Natural killer cell (primary cell): ENCODE data around the gene CMSS1. TPM values are rescaled to one million over a fixed set of nuclear protein-coding genes. Genes with fewer than 3 reads are reported as not detected.

ENCODE experiments used
- ATAC-seq, 3 donors: fragments of 150-1000 bp in 2 of 3; fragments of 200-7000 bp in 1 of 3; cut with Tn5 transposase; 1 replicate in 1 of 3; 2 replicates in 2 of 3; pipeline ENCODE4 v1.10.0; 2021; ENCODE audit warnings: mild to moderate bottlenecking in 2 of 3, moderate library complexity in 2 of 3
- DNase-seq, 2 donors: peaks; one replicate each; pipeline versions ENCODE4 v3.0.0 to v3.0.0-alpha.2; 2013 to 2021; ENCODE audit warnings: mixed read lengths in 1 of 2
- H3K27ac ChIP-seq: one replicate; pipeline ENCODE4 v1.5.1; 2013; ENCODE audit warnings: mild to moderate bottlenecking, low read length
- H3K27me3 ChIP-seq: one replicate; pipeline ENCODE4 v1.6.1; 2013; ENCODE audit warnings: low read length; ENCODE audit not compliant: control insufficient read depth, insufficient read depth
- H3K36me3 ChIP-seq: one replicate; pipeline ENCODE4 v1.6.1; 2013; ENCODE audit warnings: low read length; ENCODE audit not compliant: control insufficient read depth, insufficient read depth
- H3K4me1 ChIP-seq: one replicate; pipeline ENCODE4 v1.6.1; 2013; ENCODE audit warnings: low read length; ENCODE audit not compliant: control insufficient read depth, insufficient read depth
- H3K4me3 ChIP-seq: one replicate; pipeline ENCODE4 v1.5.1; 2013; ENCODE audit warnings: low read length
- H3K9me3 ChIP-seq: one replicate; pipeline ENCODE4 v1.6.1; 2013; ENCODE audit warnings: low read length; ENCODE audit not compliant: control insufficient read depth, insufficient read depth
- H3K27ac Mint-ChIP-seq, 2 donors: one replicate each; pipeline ENCODE4 v1.8.0; 2022; ENCODE audit warnings: mild to moderate bottlenecking in 2 of 2, mixed read lengths in 2 of 2, moderate library complexity in 1 of 2
- H3K27me3 Mint-ChIP-seq, 2 donors: one replicate each; pipeline ENCODE4 v1.8.0; 2022; ENCODE audit warnings: low read depth in 2 of 2, mixed read lengths in 2 of 2
- H3K36me3 Mint-ChIP-seq: one replicate; pipeline ENCODE4 v1.8.0; 2022; ENCODE audit warnings: mixed read lengths
- H3K4me1 Mint-ChIP-seq, 2 donors: one replicate each; pipeline ENCODE4 v1.8.0; 2022; ENCODE audit warnings: mixed read lengths in 2 of 2
- H3K4me3 Mint-ChIP-seq: one replicate; pipeline ENCODE4 v1.8.0; 2022; ENCODE audit warnings: mild to moderate bottlenecking, moderate library complexity, mixed read lengths
- H3K9me3 Mint-ChIP-seq, 2 donors: one replicate each; pipeline ENCODE4 v1.8.0; 2022; ENCODE audit warnings: mixed read lengths in 2 of 2
- CTCF ChIP-seq: fragments of 200-600 bp; IDR thresholded peaks from one replicate; pipeline ENCODE4 v1.8.0; 2022; ENCODE audit warnings: antibody characterized with exemption
- WGBS: methylation state at CpG from one replicate; pipeline ENCODE4 v1.1.7; 2013; ENCODE audit warnings: missing lambda C conversion rate; ENCODE audit not compliant: insufficient coverage; 5-methylcytosine and 5-hydroxymethylcytosine counted together
- intact Hi-C: fragments of 100-400 bp; cut with micrococcal nuclease; formaldehyde crosslinking; loops from one replicate; pipeline ENCODE4 v1.14.2; 2022
- total RNA-seq, 4 donors: library from RNA; stranded (reverse); fragments of 120-200 nt in 1 of 4; gene quantifications; one replicate each; pipeline versions ENCODE4 v1.2.3 to v1.2.4, GENCODE V29; 2013 to 2022

The CMSS1 gene
- total RNA-seq, 3 donors from 2014 or later (not counting 1 experiment from before 2014, with no cell fraction given), result 7.8 to 12.7 (median 9.2) TPM

GRCh38 chr3:100005665-100006393, 188.2 kb downstream of the CMSS1 start:
- ATAC-seq (no peak), DNase-seq (no peak)
- WGBS, result 70% methylated on average over 1 of the region's 2 CpGs
- no peaks in the 10 kb centered on the region for H3K36me3 ChIP-seq
- H3K9me3 ChIP-seq, result no peaks in the 10 kb centered on the region
- H3K4me1 Mint-ChIP-seq, result peaks cover 6 to 13% of the 10 kb centered on the region in 2 donors
- H3K4me1 ChIP-seq, result no peaks in the 10 kb centered on the region
- no peak for TF ChIP-seq CTCF
- no peak overlapping the region for H3K27ac ChIP-seq
- no peaks in the 10 kb centered on the region for H3K9me3 Mint-ChIP-seq
- H3K4me3 Mint-ChIP-seq, result no peak overlapping the region
- no peak overlapping the region for H3K27ac Mint-ChIP-seq
- H3K4me3 ChIP-seq, result no peak overlapping the region
- intact Hi-C loops, result no loop called here
- H3K27me3 Mint-ChIP-seq, result no peaks in the 10 kb centered on the region
- no peaks in the 10 kb centered on the region for H3K27me3 ChIP-seq
- H3K36me3 Mint-ChIP-seq, result no peaks in the 10 kb centered on the region

GRCh38 chr3:100006570-100007271, 189.1 kb downstream of the CMSS1 start:
- intact Hi-C loops, result no loop called here
- H3K27me3 ChIP-seq, result no peaks in the 10 kb centered on the region
- Mint-ChIP-seq H3K9me3 (no peaks in the 10 kb centered on the region), H3K4me3 (no peak overlapping the region), H3K27ac (no peak overlapping the region), H3K27me3 (no peaks in the 10 kb centered on the region), H3K4me1 (peaks cover 6 to 13% of the 10 kb centered on the region in 2 donors), H3K36me3 (no peaks in the 10 kb centered on the region)
- no peak overlapping the region for H3K27ac ChIP-seq
- DNase-seq (no peak), ATAC-seq (no peak)
- H3K36me3 ChIP-seq, result no peaks in the 10 kb centered on the region
- TF ChIP-seq CTCF, result no peak
- WGBS, result 86% methylated on average over 2 of the region's 2 CpGs
- H3K4me1 ChIP-seq, result no peaks in the 10 kb centered on the region
- H3K9me3 ChIP-seq, result no peaks in the 10 kb centered on the region
- H3K4me3 ChIP-seq, result no peak overlapping the region

- intact Hi-C loops, result no loop called here
- Mint-ChIP-seq H3K4me1 (peaks cover 6 to 13% of the 10 kb centered on the region in 2 donors), H3K27ac (no peak overlapping the region), H3K4me3 (no peak overlapping the region), H3K9me3 (no peaks in the 10 kb centered on the region), H3K27me3 (no peaks in the 10 kb centered on the region), H3K36me3 (no peaks in the 10 kb centered on the region)
- no peak overlapping the region for H3K4me3 ChIP-seq
- TF ChIP-seq CTCF, result no peak
- no peaks in the 10 kb centered on the region for H3K4me1 ChIP-seq
- no peak overlapping the region for H3K27ac ChIP-seq
- H3K9me3 ChIP-seq, result no peaks in the 10 kb centered on the region
- no peaks in the 10 kb centered on the region for H3K36me3 ChIP-seq
- ATAC-seq (no peak), DNase-seq (no peak)
- no peaks in the 10 kb centered on the region for H3K27me3 ChIP-seq
- 90% methylated on average over 2 of the region's 3 CpGs for WGBS
Observed at GRCh38 chr3:100007313-100007712, 189.7 kb downstream of the CMSS1 start.
